B cell (primary cell): Measurements from ENCODE around the gene KIF1A.

Experiments
- EZH2 ChIP-seq: IDR thresholded peaks from 2 replicates; pipeline ENCODE4 v1.6.1; 2012; ENCODE audit warnings: borderline replicate concordance, low read depth, mild to moderate bottlenecking, moderate library complexity, low read length; ENCODE audit not compliant: insufficient read depth, poor library complexity, severe bottlenecking
- TF ChIP-seq, protein P1 (sequence below): fragments of 200-600 bp; IDR thresholded peaks from one replicate; pipeline ENCODE4 v1.8.0; 2022; ENCODE audit warnings: antibody characterized with exemption, mild to moderate bottlenecking

DNA sequence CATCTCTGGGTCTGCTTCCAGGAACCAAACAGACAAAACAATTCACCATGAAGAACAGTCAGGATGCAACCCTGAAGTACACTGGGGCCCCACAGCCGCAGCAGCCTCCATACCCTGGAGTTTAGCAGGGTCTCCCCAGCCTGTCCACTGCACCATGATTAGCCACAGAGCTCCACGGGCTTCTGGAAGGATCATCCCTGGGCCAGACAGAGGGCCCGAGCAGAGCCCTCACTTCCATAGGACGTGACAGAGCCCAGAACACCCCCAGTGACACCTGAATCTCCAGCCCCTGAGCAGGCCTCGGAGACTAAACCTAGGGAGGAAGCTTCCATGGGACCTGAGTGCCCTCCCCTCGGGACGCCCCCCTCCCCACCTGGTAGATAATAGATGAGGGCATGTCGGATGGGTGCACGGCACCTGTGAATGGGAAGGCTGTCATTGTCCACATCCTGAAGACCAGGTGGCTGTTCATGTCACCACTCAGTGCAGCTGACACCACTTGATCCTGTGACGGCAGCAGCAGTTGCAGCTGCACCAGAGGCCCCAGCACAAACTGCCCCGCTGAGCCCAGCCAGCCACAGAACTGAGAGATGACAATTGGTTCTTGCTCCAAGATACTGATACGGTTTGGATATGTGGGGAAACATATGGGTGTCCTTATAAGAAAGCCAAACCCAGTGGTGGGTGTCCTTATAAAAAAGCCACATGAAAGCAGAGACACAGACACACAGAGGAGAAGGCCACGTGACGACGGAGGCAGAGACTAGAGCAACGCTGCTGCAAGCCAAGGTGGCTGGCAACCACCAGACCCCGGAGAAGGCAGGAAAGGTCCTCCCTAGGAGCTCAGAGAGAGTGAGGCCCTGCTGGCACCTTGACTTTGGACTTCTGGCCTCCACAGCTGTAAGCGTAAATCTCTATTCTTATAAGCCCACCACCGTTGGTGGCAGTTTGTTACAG lies 23.2 kb downstream of the KIF1A start:
- TF ChIP-seq, protein P1, sequence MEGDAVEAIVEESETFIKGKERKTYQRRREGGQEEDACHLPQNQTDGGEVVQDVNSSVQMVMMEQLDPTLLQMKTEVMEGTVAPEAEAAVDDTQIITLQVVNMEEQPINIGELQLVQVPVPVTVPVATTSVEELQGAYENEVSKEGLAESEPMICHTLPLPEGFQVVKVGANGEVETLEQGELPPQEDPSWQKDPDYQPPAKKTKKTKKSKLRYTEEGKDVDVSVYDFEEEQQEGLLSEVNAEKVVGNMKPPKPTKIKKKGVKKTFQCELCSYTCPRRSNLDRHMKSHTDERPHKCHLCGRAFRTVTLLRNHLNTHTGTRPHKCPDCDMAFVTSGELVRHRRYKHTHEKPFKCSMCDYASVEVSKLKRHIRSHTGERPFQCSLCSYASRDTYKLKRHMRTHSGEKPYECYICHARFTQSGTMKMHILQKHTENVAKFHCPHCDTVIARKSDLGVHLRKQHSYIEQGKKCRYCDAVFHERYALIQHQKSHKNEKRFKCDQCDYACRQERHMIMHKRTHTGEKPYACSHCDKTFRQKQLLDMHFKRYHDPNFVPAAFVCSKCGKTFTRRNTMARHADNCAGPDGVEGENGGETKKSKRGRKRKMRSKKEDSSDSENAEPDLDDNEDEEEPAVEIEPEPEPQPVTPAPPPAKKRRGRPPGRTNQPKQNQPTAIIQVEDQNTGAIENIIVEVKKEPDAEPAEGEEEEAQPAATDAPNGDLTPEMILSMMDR, result no peak
- no peak for TF ChIP-seq EZH2
